PFSK-1 (cell line): ENCODE results near the gene TERT.

Experiments
- FOXP2 ChIP-seq: optimal IDR thresholded peaks from 2 replicates; pipeline ENCODE3; 2011; ENCODE audit warnings: borderline replicate concordance, control low read depth, inconsistent platforms; ENCODE audit not compliant: insufficient read depth; ENCODE audit errors: extremely low read length, extremely low read depth
- POLR2AphosphoS5 ChIP-seq: IDR thresholded peaks from 2 replicates; pipeline ENCODE4 v1.6.1; 2012; ENCODE audit warnings: low read depth, mild to moderate bottlenecking, control low read depth, low read length, moderate library complexity
- REST ChIP-seq, 2 experiments: IDR thresholded peaks; 2 replicates each; pipeline versions ENCODE4 v1.6.1 to v1.8.0; 2011 to 2012; ENCODE audit warnings: low read depth in 2 of 2, low read length in 2 of 2, control low read depth in 1 of 2, inconsistent platforms in 1 of 2, mild to moderate bottlenecking in 1 of 2, moderate library complexity in 1 of 2; ENCODE audit not compliant: insufficient read depth in 1 of 2
- SIN3A ChIP-seq: IDR thresholded peaks from 2 replicates; pipeline ENCODE4 v1.6.1; 2012; ENCODE audit warnings: mild to moderate bottlenecking, low read length, moderate library complexity, borderline replicate concordance; ENCODE audit not compliant: insufficient read depth
- TAF1 ChIP-seq: IDR thresholded peaks from 2 replicates; pipeline ENCODE4 v1.6.1; 2012; ENCODE audit warnings: low read length, control low read depth, borderline replicate concordance; ENCODE audit not compliant: insufficient read depth

The TERT gene

GRCh38 chr5:1304033-1304432 lies 9.2 kb upstream of the TERT start:
- TF ChIP-seq FOXP2, result no peak
- TF ChIP-seq POLR2AphosphoS5, result no peak
- no peak for TF ChIP-seq TAF1
- TF ChIP-seq SIN3A, result no peak
- no peak for TF ChIP-seq REST (IDR thresholded peaks at IDR 0.05; ENCODE audit: insufficient read depth in 1 of 2, low read depth in 2 of 2, low read length in 2 of 2)

- TF ChIP-seq FOXP2, result no peak
- no peak for TF ChIP-seq SIN3A
Observed at GRCh38 chr5:1302258-1302657, 7.4 kb upstream of the TERT start.

- TF ChIP-seq POLR2AphosphoS5 (no peak), FOXP2 (no peak), SIN3A (no peak), REST (IDR thresholded peaks at IDR 0.05; ENCODE audit: insufficient read depth in 1 of 2, low read depth in 2 of 2, low read length in 2 of 2) (no peak), TAF1 (no peak)
Observed at GRCh38 chr5:1300581-1301083, 5.8 kb upstream of the TERT start.

- TF ChIP-seq SIN3A (no peak), POLR2AphosphoS5 (no peak)
Observed at GRCh38 chr5:1299961-1300360, 5.1 kb upstream of the TERT start.

- TF ChIP-seq FOXP2, result no peak
- no peak for TF ChIP-seq REST (IDR thresholded peaks at IDR 0.05; ENCODE audit: insufficient read depth in 1 of 2, low read depth in 2 of 2, low read length in 2 of 2)
- no peak for TF ChIP-seq POLR2AphosphoS5
- TF ChIP-seq SIN3A, result no peak
Observed at GRCh38 chr5:1299511-1299850, 4.6 kb upstream of the TERT start.

GRCh38 chr5:1298723-1299510 lies 4.0 kb upstream of the TERT start:
- TF ChIP-seq TAF1, result no peak
- no peak for TF ChIP-seq REST (IDR thresholded peaks at IDR 0.05; ENCODE audit: insufficient read depth in 1 of 2, low read depth in 2 of 2, low read length in 2 of 2)
- TF ChIP-seq POLR2AphosphoS5, result no peak
- TF ChIP-seq FOXP2, result no peak
